Neural progenitor cell (in vitro differentiated cells): ENCODE measurements around the gene SLX9.

ENCODE experiments used
- CTCF ChIP-seq: fragments of 200-600 bp; sonication (generic); IDR thresholded peaks from 2 replicates; pipeline ENCODE4 v1.5.1; 2017; ENCODE audit warnings: antibody characterized with exemption, mild to moderate bottlenecking
- EZH2 ChIP-seq: fragments of 200-600 bp; sonication (generic); IDR thresholded peaks from 2 replicates; pipeline ENCODE4 v1.6.1; 2017; ENCODE audit warnings: antibody characterized with exemption, mild to moderate bottlenecking, moderate library complexity
- EZH2phosphoT487 ChIP-seq: fragments of 200-600 bp; sonication (generic); IDR thresholded peaks from 2 replicates; pipeline ENCODE4 v1.6.1; 2017; ENCODE audit warnings: antibody characterized with exemption

GRCh38 chr21:44995343-44995941, 55.6 kb downstream of the SLX9 start:
- no peak for TF ChIP-seq EZH2
- no peak for TF ChIP-seq CTCF
- TF ChIP-seq EZH2phosphoT487: no peak
